ENCODE data around the gene CLDN22.

- no peak for TF ChIP-seq SUZ12 (IDR thresholded peaks at IDR 0.05; ENCODE audit: low read length)
- TF ChIP-seq TAF1 (IDR thresholded peaks at IDR 0.05; ENCODE audit: low read depth, low read length): no peak
- no peak for TF ChIP-seq CHD1 (IDR thresholded peaks at IDR 0.05; ENCODE audit: low read depth, low read length)
- TF ChIP-seq POLR2A (IDR thresholded peaks at IDR 0.05; ENCODE audit: control extremely low read depth in 1 of 2, low read depth in 2 of 2, low read length in 2 of 2): no peak
- TF ChIP-seq, protein P1, sequence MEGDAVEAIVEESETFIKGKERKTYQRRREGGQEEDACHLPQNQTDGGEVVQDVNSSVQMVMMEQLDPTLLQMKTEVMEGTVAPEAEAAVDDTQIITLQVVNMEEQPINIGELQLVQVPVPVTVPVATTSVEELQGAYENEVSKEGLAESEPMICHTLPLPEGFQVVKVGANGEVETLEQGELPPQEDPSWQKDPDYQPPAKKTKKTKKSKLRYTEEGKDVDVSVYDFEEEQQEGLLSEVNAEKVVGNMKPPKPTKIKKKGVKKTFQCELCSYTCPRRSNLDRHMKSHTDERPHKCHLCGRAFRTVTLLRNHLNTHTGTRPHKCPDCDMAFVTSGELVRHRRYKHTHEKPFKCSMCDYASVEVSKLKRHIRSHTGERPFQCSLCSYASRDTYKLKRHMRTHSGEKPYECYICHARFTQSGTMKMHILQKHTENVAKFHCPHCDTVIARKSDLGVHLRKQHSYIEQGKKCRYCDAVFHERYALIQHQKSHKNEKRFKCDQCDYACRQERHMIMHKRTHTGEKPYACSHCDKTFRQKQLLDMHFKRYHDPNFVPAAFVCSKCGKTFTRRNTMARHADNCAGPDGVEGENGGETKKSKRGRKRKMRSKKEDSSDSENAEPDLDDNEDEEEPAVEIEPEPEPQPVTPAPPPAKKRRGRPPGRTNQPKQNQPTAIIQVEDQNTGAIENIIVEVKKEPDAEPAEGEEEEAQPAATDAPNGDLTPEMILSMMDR (IDR thresholded peaks at IDR 0.05; ENCODE audit: control extremely low read depth in 1 of 3, insufficient read depth in 1 of 3, low read depth in 1 of 3, low read length in 3 of 3): no peak
- TF ChIP-seq POU5F1 (IDR thresholded peaks at IDR 0.05; ENCODE audit: low read depth, low read length): no peak
These were observed 35.8 kb downstream of the CLDN22 start for GRCh38 chr4:183284258-183284785.

Data from H1 (cell line).